Measurements from ENCODE around the gene SFXN5.
A peak's percentile ranks its signal among the peaks of the same experiment; 100 is the strongest.

The SFXN5 gene

GRCh38 chr2:73018188-73018825 is 53.2 kb downstream of the SFXN5 start:
- no peak for DNase-seq (ENCODE audit: low spot score)

DNA sequence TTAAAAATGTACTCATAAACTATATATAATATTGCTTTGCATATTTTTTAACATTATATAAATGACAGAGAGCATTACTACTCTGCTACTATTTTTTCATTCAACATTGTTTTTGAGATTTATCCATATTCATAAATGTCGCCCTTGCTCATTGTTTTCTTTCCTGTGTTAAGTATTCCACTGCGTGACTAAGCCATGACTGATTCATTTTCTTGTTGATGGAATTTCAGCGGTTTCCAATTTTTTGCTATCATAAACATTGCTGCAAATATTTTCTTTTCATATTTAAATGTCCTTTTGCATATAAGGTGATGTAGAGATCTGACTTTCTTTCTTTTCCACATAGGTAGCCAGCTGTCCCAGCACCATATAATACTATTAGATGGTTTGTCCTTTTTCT is 57.6 kb downstream of the SFXN5 start:
- no peak for DNase-seq (ENCODE audit: low spot score)

DNA sequence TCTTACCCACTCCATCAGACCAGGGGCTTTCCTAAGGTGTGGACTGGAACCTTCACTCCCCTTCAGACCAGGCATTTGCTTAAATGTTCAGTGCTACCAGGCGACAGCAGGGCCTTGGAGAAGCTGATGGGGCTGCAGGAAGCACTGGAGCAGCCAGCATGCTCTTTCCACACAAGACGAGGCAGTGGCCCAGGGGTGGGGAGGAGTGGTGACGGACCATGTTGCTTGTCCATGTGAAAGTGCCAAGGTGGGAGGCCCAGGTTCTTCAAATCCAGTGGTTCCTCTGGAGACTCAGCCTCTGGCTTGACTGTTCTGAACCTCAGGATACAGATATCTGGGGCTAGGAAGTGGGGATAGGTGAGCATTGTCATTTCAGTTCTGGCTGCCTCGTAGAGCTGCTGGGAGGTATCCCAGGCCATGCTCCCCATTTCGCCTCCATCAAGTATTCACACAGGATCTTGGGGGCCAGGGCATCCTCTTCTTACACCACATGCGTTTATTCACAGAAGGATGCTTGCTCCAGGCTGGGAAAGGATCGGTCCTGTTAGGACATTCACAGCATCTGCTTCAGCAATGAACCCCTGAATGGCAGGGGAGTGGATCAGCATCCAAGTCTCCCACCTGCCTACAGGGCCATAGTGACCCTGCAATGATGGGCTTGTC is 62.2 kb downstream of the SFXN5 start:
- DNase-seq (ENCODE audit: low spot score) = no peak

GRCh38 chr2:73008766-73009135 is 62.8 kb downstream of the SFXN5 start:
- no peak for DNase-seq (ENCODE audit: low spot score)

GRCh38 chr2:73007991-73008765 is 63.3 kb downstream of the SFXN5 start:
- DNase-seq (ENCODE audit: low spot score) = no peak

DNA sequence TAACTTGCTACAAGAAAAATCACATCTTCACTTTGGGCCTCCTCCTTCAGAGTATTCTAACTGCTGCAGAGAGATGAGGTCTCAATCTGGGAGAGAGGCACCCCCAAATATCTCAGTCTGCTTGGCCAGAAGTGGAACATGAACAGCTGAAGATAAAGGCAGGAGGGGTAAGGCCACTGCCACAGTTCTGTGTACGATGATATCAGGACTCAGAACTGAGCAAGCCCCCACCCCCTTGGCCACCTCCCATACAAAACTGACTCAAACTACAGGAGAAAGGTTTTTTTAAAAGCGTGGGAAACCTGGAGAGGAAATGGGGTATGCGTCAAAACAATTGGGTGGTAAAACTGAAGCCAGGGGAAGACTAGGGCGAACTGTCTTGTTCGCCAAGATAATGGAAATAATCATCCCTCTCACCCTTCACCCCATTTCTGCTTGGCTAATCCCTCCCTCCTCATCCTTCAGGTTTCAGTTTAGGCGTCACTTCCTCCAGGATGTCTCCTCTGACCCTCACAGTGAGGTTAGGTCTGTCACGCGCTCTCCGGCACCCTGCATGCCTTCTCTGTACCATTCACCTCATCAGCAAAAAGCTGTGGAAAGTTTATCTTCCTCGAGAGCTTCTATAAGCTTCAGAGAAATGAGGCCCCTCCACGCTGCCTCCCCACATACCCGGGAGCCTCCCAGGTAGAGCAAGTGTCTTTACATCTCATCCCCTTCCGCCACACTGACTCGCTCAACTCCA is 64.4 kb downstream of the SFXN5 start:
- no peak for DNase-seq (ENCODE audit: low spot score)

DNA sequence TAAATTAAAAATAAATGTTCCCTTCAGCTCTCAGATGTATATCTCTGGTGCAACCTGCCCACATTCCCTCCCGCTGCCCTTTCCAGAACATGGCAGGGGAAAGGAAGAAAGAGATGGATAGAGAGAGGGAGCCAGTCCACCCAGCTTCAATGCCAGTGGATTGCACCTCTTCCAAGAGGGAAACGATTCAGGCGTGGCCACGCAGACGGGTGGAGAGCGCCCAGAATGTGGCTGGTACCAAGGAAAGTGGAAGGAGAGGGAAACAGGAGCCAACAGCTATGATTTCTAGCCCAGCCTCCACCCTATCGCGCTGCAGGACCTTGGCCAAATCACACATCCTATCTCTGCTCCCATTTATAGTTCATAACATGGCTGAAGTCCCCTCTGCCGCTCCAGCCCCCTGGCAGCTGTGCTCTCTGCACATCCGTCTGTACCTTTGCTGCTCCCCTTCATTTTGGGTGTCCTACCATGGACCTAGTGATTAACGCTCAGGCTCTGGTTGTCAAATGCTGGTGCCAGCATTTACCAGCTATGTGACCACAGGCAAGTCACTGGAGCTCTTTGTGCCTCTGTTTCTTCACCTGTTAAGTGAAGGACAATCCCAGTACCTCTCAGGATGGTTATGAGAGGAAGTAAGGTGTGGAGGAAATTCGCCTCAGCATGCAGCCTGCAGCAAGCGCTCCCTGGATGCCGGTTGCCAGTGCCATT is 66.5 kb downstream of the SFXN5 start:
- no peak for DNase-seq (ENCODE audit: low spot score)

- no peak for DNase-seq (ENCODE audit: low spot score)
Measured at GRCh38 chr2:73004466-73004865, 67.0 kb downstream of the SFXN5 start.

- no peak for DNase-seq (ENCODE audit: low spot score)
Measured at GRCh38 chr2:73003027-73003426, 68.5 kb downstream of the SFXN5 start.

GRCh38 chr2:73000808-73001570 is 70.5 kb downstream of the SFXN5 start:
- DNase-seq (ENCODE audit: low spot score) = peak; percentile 38

DNA sequence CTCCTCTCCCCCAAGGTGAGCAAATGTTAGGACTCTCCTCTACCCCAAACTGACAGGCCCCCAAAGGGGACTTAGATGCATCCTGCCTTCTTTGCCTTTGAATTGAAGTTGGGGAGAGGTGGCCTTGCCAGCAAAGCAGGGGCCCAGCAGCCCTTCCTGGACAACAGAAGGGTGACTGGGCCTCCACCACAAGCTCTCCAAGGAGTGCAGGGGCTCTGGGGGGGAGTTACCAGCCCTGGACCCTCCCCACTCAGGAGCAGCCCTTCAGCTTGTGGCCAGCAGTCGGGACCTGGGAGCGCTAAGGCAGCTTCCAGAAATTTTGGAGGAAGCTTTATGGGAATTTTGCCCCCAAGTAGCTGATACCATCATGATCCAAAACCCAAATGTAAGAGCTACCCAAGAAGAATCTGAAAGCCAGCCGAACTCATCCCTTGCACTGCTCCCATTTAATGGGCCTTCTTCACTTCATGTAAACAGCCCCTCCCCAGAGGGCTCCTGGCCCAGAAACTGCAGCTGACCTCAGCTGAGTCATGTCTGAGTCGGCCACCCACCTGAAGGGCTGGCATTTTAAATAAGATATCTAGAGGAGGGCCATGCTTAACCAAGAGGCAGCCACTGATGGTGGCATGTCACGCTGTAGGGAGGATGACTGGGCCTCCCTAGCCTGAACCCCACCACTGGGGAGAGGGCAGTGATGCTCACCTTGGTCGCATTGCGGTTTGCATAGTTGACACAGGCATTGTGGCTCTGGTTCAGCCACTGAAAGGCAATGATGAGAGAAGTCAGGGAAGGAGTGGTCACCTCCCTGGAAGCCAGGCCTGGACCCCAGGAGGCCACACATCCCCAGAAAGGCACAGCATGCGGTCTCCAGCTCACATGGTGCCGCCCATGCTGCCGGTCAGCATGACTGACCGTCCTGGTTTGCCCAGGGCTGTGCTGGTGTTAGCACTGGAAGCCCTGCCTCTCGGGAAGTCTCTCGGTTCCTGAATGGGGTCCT is 71.5 kb downstream of the SFXN5 start:
- peak; percentile 33 for DNase-seq (ENCODE audit: low spot score)

- DNase-seq (ENCODE audit: low spot score) = no peak
Measured at GRCh38 chr2:72998724-72999123, 72.8 kb downstream of the SFXN5 start.

- DNase-seq (ENCODE audit: low spot score) = peak; percentile 33
Measured at GRCh38 chr2:72998234-72998651, 73.3 kb downstream of the SFXN5 start.

- DNase-seq (ENCODE audit: low spot score) = no peak
Measured at GRCh38 chr2:72996117-72996502, 75.4 kb downstream of the SFXN5 start.

- DNase-seq (ENCODE audit: low spot score) = peak; percentile 60
Measured at GRCh38 chr2:72995430-72996116, 75.9 kb downstream of the SFXN5 start.

GRCh38 chr2:72994991-72995380 is 76.5 kb downstream of the SFXN5 start:
- peak; percentile 42 for DNase-seq (ENCODE audit: low spot score)

DNA sequence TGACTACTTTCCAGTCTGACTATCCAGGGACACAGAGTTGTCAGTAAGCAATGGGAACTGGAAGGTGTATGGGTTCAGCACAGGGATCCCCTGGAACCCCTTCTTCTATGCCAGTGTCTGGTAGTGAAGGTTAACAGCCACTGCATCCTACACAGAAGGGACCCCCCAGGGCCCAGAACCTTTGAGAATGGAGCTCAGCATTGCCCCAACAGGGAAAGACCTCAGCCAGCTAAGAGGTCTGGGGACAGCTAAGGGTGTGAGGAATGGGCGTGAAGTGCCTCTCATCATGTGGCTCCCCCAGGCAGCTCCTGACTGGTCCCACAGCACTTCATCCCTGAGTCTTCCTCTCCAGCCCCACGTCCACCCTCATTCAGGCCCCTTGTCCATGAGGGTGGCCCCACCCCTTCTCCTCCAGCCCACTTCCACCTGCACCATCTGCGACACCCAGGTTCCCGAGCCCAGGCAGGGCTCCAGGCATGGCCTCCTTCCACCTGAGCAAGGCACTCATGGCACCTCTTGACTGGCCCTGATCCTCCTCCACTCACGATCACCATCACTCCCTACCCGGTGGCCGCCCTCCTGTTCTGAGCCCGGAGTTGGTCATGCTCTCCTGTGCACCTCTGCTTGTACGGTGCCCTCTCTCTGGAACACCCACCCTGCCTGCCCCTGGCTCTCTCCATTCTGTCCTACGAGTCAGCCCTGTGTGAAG is 77.1 kb downstream of the SFXN5 start:
- peak; percentile 36 for DNase-seq (ENCODE audit: low spot score)

- DNase-seq (ENCODE audit: low spot score) = no peak
Measured at GRCh38 chr2:72993933-72994280, 77.6 kb downstream of the SFXN5 start.

Measured in ecto neural progenitor cell (in vitro differentiated cells).